ENCODE measurements around the gene BRD3.

The BRD3 gene

DNA sequence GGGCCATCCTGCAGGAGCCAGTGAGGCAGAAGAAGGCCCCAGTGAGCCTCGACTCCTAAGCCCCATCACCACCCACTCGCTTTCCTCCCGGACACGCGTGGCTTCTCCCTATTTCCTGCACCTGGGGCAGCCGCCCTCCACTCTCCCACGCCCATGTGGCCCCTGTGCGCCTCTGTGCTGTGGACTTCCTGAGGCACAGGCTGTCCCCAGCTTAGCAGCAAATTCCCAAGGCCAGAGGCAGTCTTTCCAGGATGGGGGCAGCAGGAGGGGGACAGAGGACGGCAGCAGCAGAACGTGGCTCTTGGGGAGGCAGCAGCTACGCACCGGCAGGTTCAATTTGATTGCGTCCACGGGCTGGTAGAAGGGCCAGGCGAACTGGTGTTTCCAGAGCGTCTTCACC lies 14.9 kb downstream of the BRD3 start:
- no peak overlapping the region for H3K4me3 ChIP-seq (ENCODE audit: low read length)
- TF ChIP-seq CTCF (conservative IDR thresholded peaks at IDR 0.05; ENCODE audit: low read length) = no peak
- DNase-seq (ENCODE audit: low read depth) = no peak

- TF ChIP-seq CTCF (conservative IDR thresholded peaks at IDR 0.05; ENCODE audit: low read length) = no peak
These were observed 15.3 kb downstream of the BRD3 start for GRCh38 chr9:134052491-134052890.

GRCh38 chr9:134051319-134051718 lies 16.5 kb downstream of the BRD3 start:
- no peak for DNase-seq (ENCODE audit: low read depth)
- no peak overlapping the region for H3K4me3 ChIP-seq (ENCODE audit: low read length)
- no peak for TF ChIP-seq CTCF (conservative IDR thresholded peaks at IDR 0.05; ENCODE audit: low read length)

More at GRCh38 chr9:134052491-134052890, 15.3 kb downstream of the BRD3 start:
- no peak for DNase-seq (ENCODE audit: low read depth)
- no peak overlapping the region for H3K4me3 ChIP-seq (ENCODE audit: low read length)

- H3K4me3 ChIP-seq (ENCODE audit: low read length) = no peak overlapping the region
- TF ChIP-seq CTCF (conservative IDR thresholded peaks at IDR 0.05; ENCODE audit: low read length) = no peak
- DNase-seq (ENCODE audit: low read depth) = no peak
These were observed 17.1 kb downstream of the BRD3 start for GRCh38 chr9:134050726-134051125.

DNA sequence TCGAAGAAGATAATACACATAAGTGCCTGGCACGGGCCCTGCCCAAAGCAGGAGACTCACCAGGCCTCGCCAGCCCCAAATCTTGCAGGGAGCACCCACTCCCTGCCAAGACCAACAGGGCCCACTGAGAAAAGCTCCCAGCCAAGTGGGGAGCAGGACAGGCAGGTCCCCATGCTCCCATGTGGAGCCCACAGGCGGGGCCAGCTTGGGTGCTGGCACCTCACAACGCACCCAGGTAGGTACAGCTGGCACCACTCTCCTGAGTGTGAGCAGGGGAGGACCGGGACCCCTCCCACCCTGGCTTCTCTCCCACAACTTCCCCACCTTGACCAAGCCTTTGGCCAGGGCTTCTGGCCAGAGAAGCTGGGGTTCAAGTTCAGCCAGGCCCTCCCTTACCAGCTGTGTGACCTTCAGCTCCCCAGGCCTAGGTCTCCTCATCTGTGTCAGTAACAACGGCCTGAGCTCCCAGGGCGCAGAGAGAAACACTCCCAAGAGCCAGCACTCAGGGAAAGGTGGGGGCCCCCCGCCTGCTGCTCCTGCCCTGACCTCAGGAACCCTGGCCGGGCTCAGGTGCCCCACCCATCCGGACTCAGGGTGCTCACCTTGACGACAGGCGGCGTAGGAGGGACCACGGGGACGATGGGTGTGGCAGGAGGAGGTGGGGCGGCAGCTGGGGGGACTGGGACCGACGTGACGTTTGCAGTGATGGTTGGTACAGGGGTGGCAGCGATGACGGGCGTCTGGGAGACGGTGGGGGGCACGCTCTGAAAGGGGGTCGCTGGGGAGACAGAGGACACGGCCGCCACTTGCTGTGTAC lies 17.8 kb downstream of the BRD3 start:
- H3K4me3 ChIP-seq (ENCODE audit: low read length) = no peak overlapping the region
- DNase-seq (ENCODE audit: low read depth) = no peak
- TF ChIP-seq CTCF (conservative IDR thresholded peaks at IDR 0.05; ENCODE audit: low read length) = no peak

DNA sequence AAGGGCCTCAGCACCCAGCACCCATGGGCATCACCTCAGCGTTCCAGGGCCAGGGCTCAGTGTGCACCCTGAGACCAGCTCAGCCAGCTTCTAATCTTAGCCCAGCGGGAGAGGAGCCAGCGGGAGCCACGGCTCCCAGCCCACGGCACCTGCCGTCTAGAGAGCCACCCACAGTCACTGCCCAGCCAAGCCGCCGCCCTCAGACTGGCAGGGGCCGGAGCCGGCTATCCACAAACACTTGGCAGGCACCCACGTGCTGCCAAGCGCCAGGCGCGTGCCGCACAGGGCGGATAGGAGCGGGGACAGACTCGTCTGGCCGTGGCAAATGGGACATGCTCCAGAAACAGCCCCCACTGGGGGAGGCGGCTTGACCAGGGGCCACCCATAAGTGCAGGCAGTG lies 18.6 kb downstream of the BRD3 start:
- no peak for DNase-seq (ENCODE audit: low read depth)
- no peak for TF ChIP-seq CTCF (conservative IDR thresholded peaks at IDR 0.05; ENCODE audit: low read length)
- H3K4me3 ChIP-seq (ENCODE audit: low read length) = no peak overlapping the region

- DNase-seq (ENCODE audit: low read depth) = no peak
- TF ChIP-seq CTCF (conservative IDR thresholded peaks at IDR 0.05; ENCODE audit: low read length) = no peak
These were observed 19.3 kb downstream of the BRD3 start for GRCh38 chr9:134048582-134048968.

More at GRCh38 chr9:134048582-134048968, 19.3 kb downstream of the BRD3 start:
- H3K4me3 ChIP-seq (ENCODE audit: low read length) = no peak overlapping the region

Data from AG10803 (cell line).